Kidney epithelial cell (primary cell): ENCODE data around the gene LRRC49. TPM values are rescaled to one million over a fixed set of nuclear protein-coding genes. Genes with fewer than 3 reads are reported as not detected.
"Not testable (repeated sequence)": the region's sequence is repeated elsewhere in the genome, so short reads cannot be mapped to it uniquely, and the experiment has no call there.

Experiments used
- DNase-seq: peaks from one replicate; pipeline ENCODE4 v3.0.0-alpha.2; 2010; ENCODE audit warnings: low read depth
- H3K27me3 ChIP-seq: 2 replicates; pipeline ENCODE4 v1.6.0; 2011; ENCODE audit warnings: low read length; ENCODE audit not compliant: control insufficient read depth, insufficient read depth
- H3K36me3 ChIP-seq: 2 replicates; pipeline ENCODE4 v1.5.1; 2011; ENCODE audit warnings: low read length; ENCODE audit not compliant: control insufficient read depth, insufficient read depth
- H3K4me3 ChIP-seq: 2 replicates; pipeline ENCODE4 v1.5.1; 2011; ENCODE audit warnings: low read depth, mild to moderate bottlenecking, control low read depth, low read length
- CTCF ChIP-seq: IDR thresholded peaks from 2 replicates; pipeline ENCODE4 v1.5.1; 2011; ENCODE audit warnings: mild to moderate bottlenecking, moderate library complexity, low read length, control low read depth, inconsistent platforms; ENCODE audit not compliant: insufficient read depth, poor library complexity, severe bottlenecking
- total RNA-seq: library from RNA; depleted of rRNA; stranded (reverse); fragments of >200 nt; gene quantifications from 2 replicates; pipeline ENCODE4 v1.2.3, GENCODE V29; 2015

Gene LRRC49
- total RNA-seq, 1 donor from 2014 or later: 62.0 TPM

GRCh38 chr15:70863450-70864218, 29.0 kb upstream of the LRRC49 start:
- no peak overlapping the region for H3K4me3 ChIP-seq
- H3K36me3 ChIP-seq: no peaks in the 10 kb centered on the region
- DNase-seq: peak; percentile 50
- TF ChIP-seq CTCF: no peak
- no peaks in the 10 kb centered on the region for H3K27me3 ChIP-seq

- TF ChIP-seq CTCF: no peak
- H3K36me3 ChIP-seq: no peaks in the 10 kb centered on the region
- DNase-seq: no peak
- no peaks in the 10 kb centered on the region for H3K27me3 ChIP-seq
- no peak overlapping the region for H3K4me3 ChIP-seq
Measured at GRCh38 chr15:70866982-70867641, 25.5 kb upstream of the LRRC49 start.

GRCh38 chr15:70867911-70868467, 24.6 kb upstream of the LRRC49 start:
- no peak overlapping the region for H3K4me3 ChIP-seq
- H3K27me3 ChIP-seq: no peaks in the 10 kb centered on the region
- DNase-seq: no peak
- no peak for TF ChIP-seq CTCF
- H3K36me3 ChIP-seq: no peaks in the 10 kb centered on the region

GRCh38 chr15:70869346-70869745, 23.3 kb upstream of the LRRC49 start:
- no peak overlapping the region for H3K4me3 ChIP-seq
- DNase-seq: no peak
- TF ChIP-seq CTCF: no peak
- no peaks in the 10 kb centered on the region for H3K36me3 ChIP-seq
- H3K27me3 ChIP-seq: no peaks in the 10 kb centered on the region

- H3K27me3 ChIP-seq: no peaks in the 10 kb centered on the region
- no peak for TF ChIP-seq CTCF
- no peak overlapping the region for H3K4me3 ChIP-seq
- H3K36me3 ChIP-seq: no peaks in the 10 kb centered on the region
- no peak for DNase-seq
Measured at GRCh38 chr15:70870051-70870450, 22.6 kb upstream of the LRRC49 start.

GRCh38 chr15:70871490-70871889, 21.1 kb upstream of the LRRC49 start:
- H3K27me3 ChIP-seq, H3K4me3 ChIP-seq, H3K36me3 ChIP-seq, DNase-seq: not testable (repeated sequence)
